Measurements from ENCODE around the gene MYO1B. TPM values are rescaled to one million over a fixed set of nuclear protein-coding genes. Genes with fewer than 3 reads are reported as not detected.

Gene MYO1B
- total RNA-seq, 3 donors from 2014 or later (not counting 1 experiment from before 2014, with no cell fraction given): 0.21 to 0.80 (median 0.29) TPM

DNA sequence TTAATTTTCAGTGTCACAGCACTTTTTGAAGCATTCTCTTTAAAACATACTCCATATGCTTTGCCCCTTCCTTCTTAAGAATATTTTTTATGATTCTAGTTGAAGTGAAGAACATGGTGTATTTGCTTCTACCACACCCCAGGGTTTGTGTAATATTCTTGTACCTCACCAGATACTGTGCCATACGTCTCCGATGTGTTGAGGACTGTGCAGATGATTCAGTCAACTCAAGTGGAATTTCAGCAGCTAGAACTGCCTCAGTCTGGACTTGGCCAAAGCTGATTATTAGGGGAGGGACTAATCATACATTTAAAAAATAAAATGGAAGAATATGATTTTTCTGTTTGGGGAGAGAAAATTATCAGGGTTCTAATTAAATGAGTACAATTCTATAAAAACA, 115.7 kb downstream of the MYO1B start:
- peaks cover 5% of the 10 kb centered on the region for H3K27me3 ChIP-seq (ENCODE audit: control insufficient read depth, insufficient read depth, low read length)
- no peaks in the 10 kb centered on the region for H3K4me1 ChIP-seq (ENCODE audit: control insufficient read depth, insufficient read depth, low read length)
- peaks cover 52 to 82% of the 10 kb centered on the region in 2 donors for H3K27me3 Mint-ChIP-seq (ENCODE audit: low read depth in 2 of 2)
- no peak for ATAC-seq
- DNase-seq: no peak
- no peak overlapping the region for H3K27ac ChIP-seq (ENCODE audit: low read length)
- H3K27ac Mint-ChIP-seq: no peak overlapping the region
- H3K9me3 Mint-ChIP-seq: no peaks in the 10 kb centered on the region
- H3K36me3 Mint-ChIP-seq: no peaks in the 10 kb centered on the region
- H3K4me3 ChIP-seq (ENCODE audit: low read length): no peak overlapping the region
- intact Hi-C loops (cut with micrococcal nuclease): loop anchor here (10.0 kb wide), 1 partner anchor 196 kb away; no protein-coding TSS in a partner anchor
- TF ChIP-seq, protein P1, sequence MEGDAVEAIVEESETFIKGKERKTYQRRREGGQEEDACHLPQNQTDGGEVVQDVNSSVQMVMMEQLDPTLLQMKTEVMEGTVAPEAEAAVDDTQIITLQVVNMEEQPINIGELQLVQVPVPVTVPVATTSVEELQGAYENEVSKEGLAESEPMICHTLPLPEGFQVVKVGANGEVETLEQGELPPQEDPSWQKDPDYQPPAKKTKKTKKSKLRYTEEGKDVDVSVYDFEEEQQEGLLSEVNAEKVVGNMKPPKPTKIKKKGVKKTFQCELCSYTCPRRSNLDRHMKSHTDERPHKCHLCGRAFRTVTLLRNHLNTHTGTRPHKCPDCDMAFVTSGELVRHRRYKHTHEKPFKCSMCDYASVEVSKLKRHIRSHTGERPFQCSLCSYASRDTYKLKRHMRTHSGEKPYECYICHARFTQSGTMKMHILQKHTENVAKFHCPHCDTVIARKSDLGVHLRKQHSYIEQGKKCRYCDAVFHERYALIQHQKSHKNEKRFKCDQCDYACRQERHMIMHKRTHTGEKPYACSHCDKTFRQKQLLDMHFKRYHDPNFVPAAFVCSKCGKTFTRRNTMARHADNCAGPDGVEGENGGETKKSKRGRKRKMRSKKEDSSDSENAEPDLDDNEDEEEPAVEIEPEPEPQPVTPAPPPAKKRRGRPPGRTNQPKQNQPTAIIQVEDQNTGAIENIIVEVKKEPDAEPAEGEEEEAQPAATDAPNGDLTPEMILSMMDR (IDR thresholded peaks at IDR 0.05): no peak
- no peaks in the 10 kb centered on the region for H3K36me3 ChIP-seq (ENCODE audit: control insufficient read depth, insufficient read depth, low read length)
- H3K4me3 Mint-ChIP-seq: no peak overlapping the region
- WGBS (ENCODE audit: insufficient coverage): 100% methylated on average over 2 of the region's 2 CpGs
- H3K4me1 Mint-ChIP-seq: peaks cover 3 to 4% of the 10 kb centered on the region in 2 donors
- no peaks in the 10 kb centered on the region for H3K9me3 ChIP-seq (ENCODE audit: control insufficient read depth, insufficient read depth, low read length)

DNA sequence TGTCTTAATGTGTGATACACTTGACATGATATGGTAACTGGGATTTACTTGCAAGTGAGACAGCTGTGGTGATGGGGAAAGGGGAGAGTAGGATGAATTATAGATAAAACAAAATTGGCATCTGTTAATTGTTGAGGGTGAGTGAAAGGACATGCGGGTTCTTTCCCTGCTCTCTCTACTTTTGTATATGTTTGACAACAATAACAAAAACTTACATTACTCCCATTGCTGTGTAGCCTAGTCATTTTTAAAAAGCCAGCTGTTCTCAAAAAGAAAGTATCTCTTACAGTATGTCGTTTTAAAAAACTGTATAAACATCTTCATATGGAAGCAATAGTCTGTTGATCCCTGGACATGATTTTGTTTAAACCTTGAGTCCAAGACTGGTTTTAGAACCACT, 117.6 kb downstream of the MYO1B start:
- Mint-ChIP-seq H3K27ac (no peak overlapping the region), H3K27me3 (ENCODE audit: low read depth in 2 of 2) (peaks cover 52 to 83% of the 10 kb centered on the region in 2 donors), H3K36me3 (no peaks in the 10 kb centered on the region), H3K9me3 (no peaks in the 10 kb centered on the region), H3K4me3 (no peak overlapping the region), H3K4me1 (no peaks in the 10 kb centered on the region)
- no peak overlapping the region for H3K4me3 ChIP-seq (ENCODE audit: low read length)
- intact Hi-C loops (cut with micrococcal nuclease): loop anchor here (10.0 kb wide), 1 partner anchor 198 kb away; no protein-coding TSS in a partner anchor
- no peaks in the 10 kb centered on the region for H3K9me3 ChIP-seq (ENCODE audit: control insufficient read depth, insufficient read depth, low read length)
- WGBS (ENCODE audit: insufficient coverage): 69% methylated on average over 1 of the region's 2 CpGs
- peaks cover 5% of the 10 kb centered on the region for H3K27me3 ChIP-seq (ENCODE audit: control insufficient read depth, insufficient read depth, low read length)
- DNase-seq (no peak), ATAC-seq (no peak)
- H3K27ac ChIP-seq (ENCODE audit: low read length): no peak overlapping the region
- TF ChIP-seq, protein P1 (IDR thresholded peaks at IDR 0.05): no peak
- no peaks in the 10 kb centered on the region for H3K36me3 ChIP-seq (ENCODE audit: control insufficient read depth, insufficient read depth, low read length)
- no peaks in the 10 kb centered on the region for H3K4me1 ChIP-seq (ENCODE audit: control insufficient read depth, insufficient read depth, low read length)

DNA sequence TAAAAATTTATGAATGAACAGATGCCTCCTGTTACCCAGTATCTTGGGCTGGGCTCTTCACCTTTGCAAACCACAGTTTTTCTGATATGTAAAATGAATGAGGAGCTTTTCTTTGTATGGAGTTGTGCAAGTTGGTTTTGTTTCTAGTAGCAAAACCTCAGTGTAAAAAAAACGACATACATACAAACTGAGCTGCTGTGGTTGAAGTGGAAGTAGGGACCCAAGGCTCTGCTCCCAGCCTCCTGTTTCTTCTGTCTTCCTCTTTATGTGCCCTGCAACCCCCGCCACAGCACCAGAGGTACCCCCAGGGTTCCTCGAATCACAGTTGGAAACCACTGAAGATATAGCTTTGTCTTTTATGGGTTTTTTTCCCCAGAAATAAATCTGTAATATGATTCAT, 118.1 kb downstream of the MYO1B start:
- 17% methylated on average over 1 of the region's 3 CpGs for WGBS (ENCODE audit: insufficient coverage)
- H3K4me3 ChIP-seq (ENCODE audit: low read length): no peak overlapping the region
- H3K4me1 ChIP-seq (ENCODE audit: control insufficient read depth, insufficient read depth, low read length): no peaks in the 10 kb centered on the region
- peaks cover 5% of the 10 kb centered on the region for H3K27me3 ChIP-seq (ENCODE audit: control insufficient read depth, insufficient read depth, low read length)
- Mint-ChIP-seq H3K9me3 (no peaks in the 10 kb centered on the region), H3K4me1 (no peaks in the 10 kb centered on the region), H3K36me3 (no peaks in the 10 kb centered on the region), H3K27me3 (ENCODE audit: low read depth in 2 of 2) (peaks cover 49 to 79% of the 10 kb centered on the region in 2 donors), H3K4me3 (no peak overlapping the region), H3K27ac (no peak overlapping the region)
- H3K27ac ChIP-seq (ENCODE audit: low read length): no peak overlapping the region
- intact Hi-C loops (cut with micrococcal nuclease): loop anchor here (10.0 kb wide), 1 partner anchor 198 kb away; no protein-coding TSS in a partner anchor
- no peaks in the 10 kb centered on the region for H3K9me3 ChIP-seq (ENCODE audit: control insufficient read depth, insufficient read depth, low read length)
- H3K36me3 ChIP-seq (ENCODE audit: control insufficient read depth, insufficient read depth, low read length): no peaks in the 10 kb centered on the region
- no peak for DNase-seq
- TF ChIP-seq, protein P1 (IDR thresholded peaks at IDR 0.05): no peak
- ATAC-seq: no peak

DNA sequence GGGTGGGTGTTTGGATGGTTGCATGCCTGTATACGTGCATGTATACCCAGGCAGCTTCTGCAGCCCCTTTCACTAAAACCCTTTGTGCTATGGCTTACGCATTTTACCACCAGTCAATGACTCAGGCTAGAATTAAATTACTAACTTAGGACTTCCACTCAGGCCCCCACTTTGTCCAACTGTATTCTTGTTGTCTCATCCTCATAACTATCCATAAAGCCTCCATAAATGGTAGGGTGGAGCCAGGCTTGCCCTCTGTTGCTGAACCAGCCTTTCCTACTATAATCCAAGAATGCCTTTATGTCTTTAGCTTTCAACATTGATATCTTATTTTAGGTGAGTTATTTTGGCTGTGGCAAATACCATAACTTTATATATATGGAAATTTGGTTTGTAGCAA, 119.9 kb downstream of the MYO1B start:
- Mint-ChIP-seq H3K27me3 (ENCODE audit: low read depth in 2 of 2) (peaks cover 39 to 67% of the 10 kb centered on the region in 2 donors), H3K4me1 (no peaks in the 10 kb centered on the region), H3K27ac (no peak overlapping the region), H3K36me3 (no peaks in the 10 kb centered on the region), H3K9me3 (no peaks in the 10 kb centered on the region), H3K4me3 (no peak overlapping the region)
- no peaks in the 10 kb centered on the region for H3K4me1 ChIP-seq (ENCODE audit: control insufficient read depth, insufficient read depth, low read length)
- no peak overlapping the region for H3K27ac ChIP-seq (ENCODE audit: low read length)
- ATAC-seq (no peak), DNase-seq (no peak)
- H3K4me3 ChIP-seq (ENCODE audit: low read length): no peak overlapping the region
- H3K9me3 ChIP-seq (ENCODE audit: control insufficient read depth, insufficient read depth, low read length): no peaks in the 10 kb centered on the region
- intact Hi-C loops (cut with micrococcal nuclease): loop anchor here (10.0 kb wide), 1 partner anchor 200 kb away; no protein-coding TSS in a partner anchor
- H3K27me3 ChIP-seq (ENCODE audit: control insufficient read depth, insufficient read depth, low read length): peaks cover 4% of the 10 kb centered on the region
- no peaks in the 10 kb centered on the region for H3K36me3 ChIP-seq (ENCODE audit: control insufficient read depth, insufficient read depth, low read length)
- WGBS (ENCODE audit: insufficient coverage): 100% methylated on average over 2 of the region's 2 CpGs
- TF ChIP-seq, protein P1 (IDR thresholded peaks at IDR 0.05): no peak
